H1 (cell line): ENCODE measurements around the gene C1orf52. TPM values are rescaled to one million over a fixed set of nuclear protein-coding genes. Genes with fewer than 3 reads are reported as not detected.

ENCODE experiments used
- CTCF ChIA-PET: fragments of 300-600 bp; sonication (Branson Sonifier 250); formaldehyde crosslinking; loops from one replicate; lab custom pipeline; 2021; ENCODE audit not compliant: partially characterized antibody; lab: Charles Lee
- POLR2A ChIA-PET: fragments of 300-600 bp; sonication (Branson Sonifier 250); formaldehyde crosslinking; loops from one replicate; lab custom pipeline; 2021; ENCODE audit warnings: inconsistent platforms; ENCODE audit not compliant: partially characterized antibody; lab: Charles Lee
- DNase-seq, 2 experiments: peaks; one replicate each; pipeline versions ENCODE4 v3.0.0 to v3.0.0-alpha.2; 2010 to 2022; ENCODE audit warnings: low spot score in 2 of 2, low read depth in 1 of 2, mixed read lengths in 1 of 2
- FAIRE-seq: peaks from 2 replicates; lab custom pipeline; 2011; peaks lifted over from hg19 to GRCh38; lab: Jason Lieb, UNC
- H2AFZ ChIP-seq: 2 replicates; pipeline ENCODE4 v1.8.1; 2012; ENCODE audit warnings: low read length, inconsistent platforms
- H2AK5ac ChIP-seq: 2 replicates; pipeline ENCODE4 v1.6.1; 2013; ENCODE audit warnings: low read depth, low read length
- H2BK120ac ChIP-seq: replicated peaks from 2 replicates; pipeline ENCODE3; 2013; ENCODE audit warnings: low read depth, low read length, inconsistent platforms
- H2BK12ac ChIP-seq: 2 replicates; pipeline ENCODE4 v1.6.1; 2013; ENCODE audit warnings: low read depth, low read length
- H2BK15ac ChIP-seq: 2 replicates; pipeline ENCODE4 v1.6.1; 2013; ENCODE audit warnings: low read length
- H2BK20ac ChIP-seq: 2 replicates; pipeline ENCODE4 v1.6.1; 2013; ENCODE audit warnings: low read length
- H2BK5ac ChIP-seq: 2 replicates; pipeline ENCODE4 v1.6.1; 2013; ENCODE audit warnings: low read depth, low read length
- H3K14ac ChIP-seq: 2 replicates; pipeline ENCODE4 v1.6.1; 2013; ENCODE audit warnings: inconsistent platforms; ENCODE audit not compliant: insufficient read length
- H3K18ac ChIP-seq: 2 replicates; pipeline ENCODE4 v1.6.1; 2013; ENCODE audit warnings: low read length; ENCODE audit errors: extremely low read depth
- H3K23ac ChIP-seq: 2 replicates; pipeline ENCODE4 v1.6.1; 2013; ENCODE audit warnings: inconsistent platforms; ENCODE audit not compliant: insufficient read length
- H3K23me2 ChIP-seq: 2 replicates; pipeline ENCODE4 v1.6.1; 2013; ENCODE audit warnings: low read depth, low read length
- H3K27ac ChIP-seq: 2 replicates; pipeline ENCODE4 v1.6.1; 2011; ENCODE audit warnings: low read depth, low read length, inconsistent platforms
- H3K27me3 ChIP-seq, 4 experiments: replicated peaks in 1 of 4; 1 replicate in 1 of 4; 2 replicates in 3 of 4; pipeline versions ENCODE4 v1.6.1 to v1.8.1; 2011 to 2013; ENCODE audit warnings: low read length in 3 of 4, mild to moderate bottlenecking in 3 of 4, inconsistent platforms in 2 of 4, mixed read lengths in 2 of 4, moderate library complexity in 1 of 4; ENCODE audit not compliant: control insufficient read depth in 3 of 4, insufficient read depth in 3 of 4; ENCODE audit errors: extremely low read depth in 1 of 4
- H3K36me3 ChIP-seq, 4 experiments: 2 replicates each; pipeline versions ENCODE4 v1.6.1 to v1.8.1; 2011 to 2013; ENCODE audit warnings: mild to moderate bottlenecking in 4 of 4, low read length in 3 of 4, moderate library complexity in 2 of 4, control low read depth in 1 of 4, inconsistent platforms in 1 of 4; ENCODE audit not compliant: insufficient read depth in 4 of 4, control insufficient read depth in 2 of 4
- H3K4ac ChIP-seq: replicated peaks from 2 replicates; pipeline ENCODE3; 2013; ENCODE audit warnings: low read length, low read depth, mixed read lengths, inconsistent platforms; ENCODE audit not compliant: insufficient read length
- H3K4me1 ChIP-seq, 4 experiments: replicated peaks in 1 of 4; 1 replicate in 1 of 4; 2 replicates in 3 of 4; pipeline versions ENCODE4 v1.6.1 to v1.8.1; 2011 to 2013; ENCODE audit warnings: low read length in 3 of 4, inconsistent platforms in 2 of 4, mixed read lengths in 1 of 4; ENCODE audit not compliant: insufficient read depth in 4 of 4, control insufficient read depth in 3 of 4
- H3K4me2 ChIP-seq, 2 experiments: 2 replicates each; pipeline versions ENCODE4 v1.6.1 to v1.8.1; 2011 to 2013; ENCODE audit warnings: low read depth in 2 of 2, low read length in 2 of 2, control low read depth in 1 of 2, inconsistent platforms in 1 of 2, mild to moderate bottlenecking in 1 of 2; ENCODE audit not compliant: insufficient read depth in 1 of 2
- H3K4me3 ChIP-seq, 4 experiments: fragments of 200-600, 300-600 bp in 1 of 4; sonication (generic), shearing (Covaris generic), sonication (Bioruptor Twin) in 1 of 4; 2 replicates each; pipeline versions ENCODE4 v1.5.1 to v1.8.1; 2011 to 2016; ENCODE audit warnings: low read length in 4 of 4, low read depth in 3 of 4, control low read depth in 2 of 4, inconsistent platforms in 2 of 4, mild to moderate bottlenecking in 2 of 4, mixed read lengths in 1 of 4, moderate library complexity in 1 of 4; ENCODE audit not compliant: insufficient read depth in 2 of 4; ENCODE audit errors: extremely low read depth in 1 of 4
- H3K56ac ChIP-seq: replicated peaks from 2 replicates; pipeline ENCODE3; 2013; ENCODE audit warnings: low read depth, mild to moderate bottlenecking, mixed read lengths, low read length, inconsistent platforms; ENCODE audit not compliant: insufficient read length
- H3K79me1 ChIP-seq: 2 replicates; pipeline ENCODE4 v1.6.1; 2013; ENCODE audit warnings: low read depth, low read length, control low read depth
- H3K79me2 ChIP-seq, 2 experiments: 2 replicates each; pipeline versions ENCODE4 v1.6.1 to v1.8.1; 2012 to 2013; ENCODE audit warnings: low read length in 2 of 2, mild to moderate bottlenecking in 2 of 2, inconsistent platforms in 1 of 2; ENCODE audit not compliant: insufficient read depth in 2 of 2, control insufficient read depth in 1 of 2
- H3K9ac ChIP-seq, 4 experiments: replicated peaks in 1 of 4; 1 replicate in 1 of 4; 2 replicates in 3 of 4; pipeline versions ENCODE4 v1.6.1 to v1.8.1; 2011 to 2013; ENCODE audit warnings: low read depth in 3 of 4, low read length in 3 of 4, control low read depth in 2 of 4, mild to moderate bottlenecking in 2 of 4, moderate library complexity in 2 of 4, inconsistent platforms in 1 of 4; ENCODE audit errors: extremely low read depth in 1 of 4
- H3K9me3 ChIP-seq, 2 experiments: 2 replicates each; pipeline versions ENCODE4 v1.6.1 to v1.8.1; 2012 to 2013; ENCODE audit warnings: mild to moderate bottlenecking in 2 of 2, moderate library complexity in 2 of 2, control low read depth in 1 of 2, inconsistent platforms in 1 of 2, low read depth in 1 of 2, low read length in 1 of 2, mixed read lengths in 1 of 2; ENCODE audit not compliant: insufficient read depth in 2 of 2
- H4K20me1 ChIP-seq, 2 experiments: replicated peaks in 1 of 2; 2 replicates each; pipeline versions ENCODE3 to v1.8.1; 2011 to 2013; ENCODE audit warnings: inconsistent platforms in 2 of 2, low read length in 2 of 2, mild to moderate bottlenecking in 1 of 2; ENCODE audit not compliant: insufficient read depth in 2 of 2, control insufficient read depth in 1 of 2
- H4K5ac ChIP-seq: 2 replicates; pipeline ENCODE4 v1.6.1; 2013; ENCODE audit warnings: low read length, low read depth, mixed read lengths, inconsistent platforms; ENCODE audit not compliant: insufficient read length
- H4K8ac ChIP-seq: 2 replicates; pipeline ENCODE4 v1.8.0; 2013; ENCODE audit warnings: mild to moderate bottlenecking, moderate library complexity, low read length, inconsistent platforms; ENCODE audit not compliant: insufficient read depth; ENCODE audit errors: extremely low read depth
- H4K91ac ChIP-seq: replicated peaks from 2 replicates; pipeline ENCODE3; 2013; ENCODE audit warnings: low read length, mixed read lengths, inconsistent platforms; ENCODE audit not compliant: insufficient read length
- BACH1 ChIP-seq: IDR thresholded peaks from 2 replicates; pipeline ENCODE4 v1.6.1; 2012; ENCODE audit warnings: low read length, improper control_type of control experiment
- BRCA1 ChIP-seq: IDR thresholded peaks from 2 replicates; pipeline ENCODE4 v1.6.1; 2012; ENCODE audit warnings: low read depth, low read length, improper control_type of control experiment
- CTBP2 ChIP-seq: IDR thresholded peaks from 2 replicates; pipeline ENCODE4 v1.7.0; 2011; ENCODE audit warnings: borderline replicate concordance, mild to moderate bottlenecking, moderate library complexity, mixed read lengths, low read length; ENCODE audit not compliant: insufficient read depth, insufficient read length
- EGR1 ChIP-seq: IDR thresholded peaks from 2 replicates; pipeline ENCODE4 v1.6.1; 2011; ENCODE audit warnings: low read depth, low read length, borderline replicate concordance
- EP300 ChIP-seq, 2 experiments: IDR thresholded peaks; 1 replicate in 1 of 2; 2 replicates in 1 of 2; pipeline ENCODE4 v1.6.1; 2011 to 2012; ENCODE audit warnings: low read depth in 2 of 2, low read length in 2 of 2, mild to moderate bottlenecking in 2 of 2, borderline replicate concordance in 1 of 2, inconsistent platforms in 1 of 2, moderate library complexity in 1 of 2
- JUND ChIP-seq: IDR thresholded peaks from 2 replicates; pipeline ENCODE4 v1.6.1; 2011; ENCODE audit warnings: mild to moderate bottlenecking, improper control_type of control experiment, low read length
- KDM1A ChIP-seq: fragments of 200-600, 300-600 bp; sonication (generic); IDR thresholded peaks from 2 replicates; pipeline ENCODE4 v1.7.1; 2016; ENCODE audit warnings: mild to moderate bottlenecking, low read length, borderline replicate concordance
- KDM4A ChIP-seq: IDR thresholded peaks from one replicate; pipeline ENCODE4 v1.7.1; 2012; ENCODE audit warnings: low read depth, mild to moderate bottlenecking, moderate library complexity, low read length, inconsistent platforms; ENCODE audit not compliant: severe bottlenecking
- RNF2 ChIP-seq: fragments of 200-900, 300-1000 bp; sonication (generic); IDR thresholded peaks from 2 replicates; pipeline ENCODE4 v1.7.1; 2016; ENCODE audit warnings: borderline replicate concordance, low read depth, mild to moderate bottlenecking, antibody characterized with exemption, low read length; ENCODE audit not compliant: poor library complexity, severe bottlenecking; ENCODE audit errors: missing control alignments
- RXRA ChIP-seq: IDR thresholded peaks from 2 replicates; pipeline ENCODE4 v1.6.1; 2011; ENCODE audit warnings: low read depth, mild to moderate bottlenecking, low read length, moderate library complexity; ENCODE audit not compliant: insufficient read depth
- SP1 ChIP-seq: IDR thresholded peaks from 2 replicates; pipeline ENCODE4 v1.6.1; 2011; ENCODE audit warnings: low read depth, low read length
- TBP ChIP-seq: IDR thresholded peaks from 2 replicates; pipeline ENCODE4 v1.6.1; 2011; ENCODE audit warnings: low read depth, low read length, improper control_type of control experiment
- WGBS, 2 experiments: shearing (Covaris generic) in 1 of 2; methylation state at CpG; one replicate each; pipeline versions ENCODE4 v1.1.6 to v1.1.7; 2013 to 2015; ENCODE audit warnings: low lambda C conversion rate in 2 of 2, mixed read lengths in 2 of 2, inconsistent platforms in 1 of 2, low coverage in 1 of 2, missing lambda C conversion rate in 1 of 2; ENCODE audit not compliant: insufficient replicate concordance in 2 of 2, insufficient coverage in 1 of 2, insufficient read length in 1 of 2; ENCODE audit errors: extremely low coverage in 1 of 2, missing lambda C conversion rate in 1 of 2; 5-methylcytosine and 5-hydroxymethylcytosine counted together
- polyA plus RNA-seq, 7 experiments: library from polyadenylated mRNA; depleted of rRNA in 3 of 7; stranded (reverse) in 5 of 7; unstranded in 2 of 7; fragments of >200 nt in 5 of 7; fragments of 200-250 nt in 2 of 7; gene quantifications; 1 replicate in 5 of 7; 2 replicates in 1 of 7; 4 replicates in 1 of 7; pipeline versions ENCODE4 v1.2.1 to v1.2.3, GENCODE V29; 2011 to 2013; ENCODE audit warnings: missing spikeins in 2 of 7, mixed read lengths in 2 of 7
- total RNA-seq: library from RNA; stranded (reverse); fragmentation: NEBNext Ultra II Directional; extraction: Animal tissue kit (Norgen Biotek cat#: 25700); gene quantifications from 2 replicates; pipeline ENCODE4 v1.2.1, GENCODE V29; 2021
- TF ChIP-seq, protein P1 (sequence below): IDR thresholded peaks from 2 replicates; pipeline ENCODE4 v1.6.1; 2011; ENCODE audit warnings: low read length, improper control_type of control experiment

C1orf52 gene
- total and polyA plus RNA-seq, 2 of the 8 experiments (the other 6 are each of a cell fraction or from before 2014, with no cell fraction given): 29.2 to 39.1 TPM

- Histone ChIP-seq H3K23ac (no peak overlapping the region), H3K27me3 (no peaks in the 10 kb centered on the region), H4K91ac (no peak overlapping the region), H3K4me2 (no peak overlapping the region), H3K79me1 (no peaks in the 10 kb centered on the region), H3K4me1 (peaks cover 0 to 2% (median 0%) of the 10 kb centered on the region in 4 experiments; a peak in 1 of 7 replicates), H4K20me1 (no peaks in the 10 kb centered on the region), H3K56ac (no peak overlapping the region), H3K18ac (no peak overlapping the region), H3K27ac (no peak overlapping the region), H2BK15ac (no peak overlapping the region), H3K36me3 (no peaks in the 10 kb centered on the region), H3K9ac (no peak overlapping the region), H3K23me2 (no peaks in the 10 kb centered on the region), H2BK20ac (no peak overlapping the region), H3K79me2 (no peaks in the 10 kb centered on the region), H3K4me3 (no peak overlapping the region), H2BK12ac (no peak overlapping the region), H2AK5ac (no peak overlapping the region), H2BK120ac (no peak overlapping the region), H3K4ac (no peak overlapping the region), H2BK5ac (no peak overlapping the region), H3K14ac (no peak overlapping the region), H4K5ac (no peak overlapping the region), H3K9me3 (no peaks in the 10 kb centered on the region), H2AFZ (no peak overlapping the region), H4K8ac (no peak overlapping the region)
- WGBS, 2 experiments: 86% methylated on average over 1 of the region's 1 CpG; no CpG with 5 or more reads in 1 of the 2 experiments
- DNase-seq: no peak
- no peak for FAIRE-seq
- CTCF ChIA-PET: interaction anchor here (0.7 to 5.8 kb wide), 8 partner anchors 8 to 142 kb away, joined by 3 to 26 read pairs (median 4); no protein-coding TSS in a partner anchor
- POLR2A ChIA-PET: no interaction called here
- TF ChIP-seq, protein P1, sequence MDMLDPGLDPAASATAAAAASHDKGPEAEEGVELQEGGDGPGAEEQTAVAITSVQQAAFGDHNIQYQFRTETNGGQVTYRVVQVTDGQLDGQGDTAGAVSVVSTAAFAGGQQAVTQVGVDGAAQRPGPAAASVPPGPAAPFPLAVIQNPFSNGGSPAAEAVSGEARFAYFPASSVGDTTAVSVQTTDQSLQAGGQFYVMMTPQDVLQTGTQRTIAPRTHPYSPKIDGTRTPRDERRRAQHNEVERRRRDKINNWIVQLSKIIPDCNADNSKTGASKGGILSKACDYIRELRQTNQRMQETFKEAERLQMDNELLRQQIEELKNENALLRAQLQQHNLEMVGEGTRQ: no peak
- no peak for TF ChIP-seq KDM4A
- TF ChIP-seq TBP: no peak
- TF ChIP-seq BACH1: no peak
- TF ChIP-seq EGR1: no peak
- TF ChIP-seq CTBP2: no peak
- no peak for TF ChIP-seq KDM1A
- no peak for TF ChIP-seq SP1
- TF ChIP-seq RXRA: no peak
- no peak for TF ChIP-seq BRCA1
- TF ChIP-seq RNF2: no peak
- TF ChIP-seq EP300 (IDR thresholded peaks at IDR 0.05; ENCODE audit: borderline replicate concordance in 1 of 2, low read depth in 2 of 2, low read length in 2 of 2): no peak
- TF ChIP-seq JUND: no peak
Observed at GRCh38 chr1:85296980-85297379, 37.5 kb upstream of the C1orf52 start.
